Ramos (cell line): ENCODE measurements around the gene LRRC3B.
"Not testable (repeated sequence)": the region's sequence is repeated elsewhere in the genome, so short reads cannot be mapped to it uniquely, and the experiment has no call there.

ENCODE experiments used
- in situ Hi-C: fragments of 300-500 bp; cut with MboI; formaldehyde crosslinking; loops from one replicate; pipeline ENCODE4 v1.14.3; 2022; ENCODE audit warnings: low sequenced_read_pairs; ENCODE audit not compliant: unreplicated experiment

Gene LRRC3B

GRCh38 chr3:26622621-26623418 is at the start of gene LRRC3B:
Gene LRRC3B, plus strand, starts transcription at chr3:26622772. Its CDS starts 86,901 bp downstream, at chr3:26709673.
- in situ Hi-C loops, result no loop called here

GRCh38 chr3:26574766-26575165 is 47.8 kb upstream of the LRRC3B start:
- in situ Hi-C loops, result no loop called here

GRCh38 chr3:26579116-26579515 is 43.5 kb upstream of the LRRC3B start:
- in situ Hi-C loops, result no loop called here

GRCh38 chr3:26587571-26587970 is 35.0 kb upstream of the LRRC3B start:
- in situ Hi-C loops, result no loop called here

- in situ Hi-C loops, result no loop called here
Observed at GRCh38 chr3:26588931-26589330, 33.6 kb upstream of the LRRC3B start.

- in situ Hi-C loops, result no loop called here
Observed at GRCh38 chr3:26589678-26590077, 32.9 kb upstream of the LRRC3B start.

GRCh38 chr3:26590919-26591484 is 31.6 kb upstream of the LRRC3B start:
- in situ Hi-C loops, result no loop called here

GRCh38 chr3:26591926-26592325 is 30.6 kb upstream of the LRRC3B start:
- in situ Hi-C loops, result no loop called here

GRCh38 chr3:26592451-26592850 is 30.1 kb upstream of the LRRC3B start:
- in situ Hi-C loops, result no loop called here

- in situ Hi-C loops, result no loop called here
Observed at GRCh38 chr3:26596335-26596734, 26.2 kb upstream of the LRRC3B start.

- in situ Hi-C loops, result not testable (repeated sequence)
Observed at GRCh38 chr3:26603311-26603710, 19.3 kb upstream of the LRRC3B start.

GRCh38 chr3:26603771-26604170 is 18.8 kb upstream of the LRRC3B start:
- in situ Hi-C loops, result not testable (repeated sequence)

GRCh38 chr3:26614006-26614685 is 8.4 kb upstream of the LRRC3B start:
- in situ Hi-C loops, result no loop called here

GRCh38 chr3:26621176-26621575 is 1.4 kb upstream of the LRRC3B start:
- in situ Hi-C loops, result no loop called here

GRCh38 chr3:26621906-26622620 is 509 bp upstream of the LRRC3B start:
- in situ Hi-C loops, result no loop called here

GRCh38 chr3:26623419-26624208 is 1.0 kb downstream of the LRRC3B start:
- in situ Hi-C loops, result no loop called here

- in situ Hi-C loops, result no loop called here
Observed at GRCh38 chr3:26624209-26624765, 1.7 kb downstream of the LRRC3B start.

- in situ Hi-C loops, result no loop called here
Observed at GRCh38 chr3:26625187-26625586, 2.6 kb downstream of the LRRC3B start.

GRCh38 chr3:26627080-26627479 is 4.5 kb downstream of the LRRC3B start:
- in situ Hi-C loops, result no loop called here

GRCh38 chr3:26628915-26629314 is 6.3 kb downstream of the LRRC3B start:
- in situ Hi-C loops, result no loop called here
